ENCODE results near the gene DEF6.
"Not testable (repeated sequence)": the region's sequence is repeated elsewhere in the genome, so short reads cannot be mapped to it uniquely, and the experiment has no call there.

The DEF6 gene

GRCh38 chr6:35280903-35281302 lies 16.7 kb upstream of the DEF6 start:
- no peak for DNase-seq

- no peak for DNase-seq
Observed at GRCh38 chr6:35282472-35282871, 15.1 kb upstream of the DEF6 start.

GRCh38 chr6:35283361-35283760 lies 14.3 kb upstream of the DEF6 start:
- no peak for DNase-seq

- no peak for DNase-seq
Observed at GRCh38 chr6:35287671-35288396, 9.8 kb upstream of the DEF6 start.

DNA sequence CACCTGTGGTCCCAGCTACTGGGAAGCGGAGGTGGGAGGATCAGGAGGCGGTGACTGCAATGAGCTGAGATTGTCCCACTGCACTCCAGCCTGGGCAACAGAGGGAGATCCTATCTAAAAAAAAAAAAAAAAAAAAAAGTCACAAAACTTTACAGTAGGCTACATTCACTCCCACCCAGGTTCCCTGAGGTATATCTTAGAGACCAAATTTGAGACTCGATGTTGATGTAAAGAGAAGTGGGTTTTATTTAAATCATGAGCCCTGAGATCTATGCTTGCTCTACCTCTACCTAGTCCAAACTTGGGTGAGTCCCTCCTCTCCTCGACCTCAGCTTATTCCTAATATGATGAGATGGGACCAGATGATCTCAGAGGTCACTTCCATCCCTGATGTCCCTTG lies 8.8 kb upstream of the DEF6 start:
- no peak for DNase-seq

DNA sequence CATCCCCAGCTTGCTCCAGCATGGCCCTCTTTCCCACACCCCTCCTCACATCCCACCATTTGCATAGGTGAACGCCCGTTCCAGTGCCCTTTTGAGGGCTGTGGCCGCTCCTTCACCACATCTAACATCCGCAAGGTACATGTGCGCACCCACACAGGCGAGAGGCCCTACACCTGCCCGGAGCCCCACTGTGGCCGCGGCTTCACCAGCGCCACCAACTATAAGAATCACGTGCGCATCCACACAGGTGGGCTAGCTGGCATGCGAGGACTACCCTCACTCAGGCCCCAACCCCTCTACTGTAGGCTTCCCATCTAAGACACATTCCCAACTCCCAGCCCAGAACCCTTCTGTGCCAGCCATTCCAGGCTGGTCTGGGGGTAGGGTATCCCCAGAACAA lies 6.1 kb upstream of the DEF6 start:
- DNase-seq, result no peak

DNA sequence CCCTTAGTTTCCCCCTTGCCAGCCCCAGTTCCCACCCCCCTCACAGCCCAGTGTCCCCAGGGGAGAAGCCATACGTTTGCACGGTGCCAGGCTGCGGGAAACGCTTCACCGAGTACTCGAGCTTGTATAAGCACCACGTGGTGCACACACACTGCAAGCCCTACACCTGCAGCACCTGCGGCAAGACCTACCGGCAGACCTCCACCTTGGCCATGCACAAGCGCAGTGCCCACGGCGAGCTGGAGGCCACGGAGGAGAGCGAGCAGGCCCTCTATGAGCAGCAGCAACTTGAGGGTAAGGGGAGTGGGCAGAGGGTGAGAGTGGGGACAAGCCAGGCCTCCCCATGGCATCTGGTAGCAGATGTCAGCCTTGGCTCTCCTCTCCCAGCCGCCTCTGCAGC lies 5.1 kb upstream of the DEF6 start:
- DNase-seq, result no peak

DNA sequence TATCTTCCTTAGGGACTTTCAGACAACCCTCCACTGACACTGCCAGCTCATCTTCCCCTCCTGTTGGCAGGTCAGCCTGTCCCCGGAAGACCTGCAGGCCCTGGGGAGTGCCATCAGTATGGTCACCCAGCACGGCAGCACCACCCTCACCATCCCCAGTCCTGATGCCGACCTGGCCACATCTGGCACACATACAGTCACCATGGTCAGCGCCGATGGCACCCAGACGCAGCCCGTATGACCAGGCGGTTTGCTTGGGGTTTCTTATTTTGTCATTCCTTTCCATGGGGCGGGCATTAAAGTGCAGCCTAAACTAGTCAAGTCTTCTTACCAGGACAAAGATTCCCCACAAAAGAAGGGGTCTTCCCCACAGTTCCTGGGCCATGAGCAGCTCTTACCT lies 3.9 kb upstream of the DEF6 start:
- no peak for DNase-seq

DNA sequence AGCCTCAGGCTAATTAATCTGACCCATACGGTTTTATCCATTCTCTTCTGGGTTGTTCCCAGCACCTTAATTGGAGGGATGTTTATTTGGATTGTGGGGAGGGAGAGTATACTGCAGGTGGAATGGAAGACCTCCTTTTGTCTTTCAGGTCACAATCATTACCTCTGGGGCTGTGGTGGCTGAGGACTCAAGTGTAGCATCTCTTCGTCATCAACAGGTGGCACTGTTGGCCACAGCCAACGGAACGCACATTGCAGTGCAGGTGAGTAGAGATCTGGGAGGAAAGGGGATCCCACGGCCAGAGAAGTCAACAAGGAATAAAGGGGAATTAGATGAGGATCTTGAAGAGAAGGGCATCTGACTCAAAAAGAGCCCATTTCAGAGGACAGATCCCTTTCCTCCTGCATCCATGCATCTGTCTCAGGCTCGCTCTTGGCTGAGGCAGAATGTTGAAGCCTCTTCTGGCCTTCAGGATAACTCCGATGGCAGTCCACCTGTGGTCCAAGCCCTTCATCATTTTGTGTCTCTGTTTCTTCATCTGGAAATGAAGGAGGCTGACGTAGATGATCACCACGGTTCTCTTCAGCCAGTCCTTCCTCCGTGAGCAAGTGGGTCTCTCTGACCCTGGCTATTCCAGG lies 3.2 kb upstream of the DEF6 start:
- DNase-seq, result peak; percentile 71

GRCh38 chr6:35295036-35295435 lies 2.6 kb upstream of the DEF6 start:
- DNase-seq, result no peak

DNA sequence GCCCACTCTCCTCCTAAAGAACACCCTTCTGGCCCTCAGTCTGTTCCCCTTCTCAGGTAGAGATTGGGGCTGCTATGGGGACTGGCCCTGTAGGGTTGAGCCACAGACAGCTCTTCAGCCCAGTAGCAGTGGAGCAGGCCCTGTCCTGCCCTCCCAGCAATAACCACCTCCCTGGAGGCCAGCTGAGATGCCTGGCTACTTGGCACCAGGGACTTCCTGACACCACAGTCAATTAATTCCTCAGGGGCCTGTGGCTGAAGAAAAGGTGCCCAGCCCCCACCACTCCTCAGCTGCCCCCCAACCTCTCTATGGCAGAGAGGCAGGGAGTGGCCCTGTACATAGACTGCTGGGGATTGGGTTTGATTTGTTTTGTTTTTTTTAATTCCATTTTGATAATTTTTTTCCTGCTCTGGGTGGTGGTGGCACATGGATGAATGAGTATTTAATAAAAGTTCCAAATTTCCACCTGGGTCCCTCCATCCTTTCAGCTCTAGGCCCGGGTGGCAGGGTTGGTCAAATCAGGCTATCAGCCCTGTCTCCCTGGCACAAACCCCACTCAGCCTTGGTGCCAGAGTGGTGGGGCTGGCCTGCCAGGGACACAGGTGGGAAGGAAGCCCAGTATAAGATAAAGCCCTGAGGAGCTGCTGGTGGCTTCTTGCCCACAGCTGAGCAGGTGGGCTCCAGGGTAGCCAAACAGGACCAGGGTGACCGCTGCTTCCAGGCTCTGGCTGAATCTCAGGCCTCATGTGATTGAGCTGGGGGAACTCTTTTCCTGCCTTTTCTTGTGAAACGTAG lies 1.9 kb upstream of the DEF6 start:
- no peak for DNase-seq

DNA sequence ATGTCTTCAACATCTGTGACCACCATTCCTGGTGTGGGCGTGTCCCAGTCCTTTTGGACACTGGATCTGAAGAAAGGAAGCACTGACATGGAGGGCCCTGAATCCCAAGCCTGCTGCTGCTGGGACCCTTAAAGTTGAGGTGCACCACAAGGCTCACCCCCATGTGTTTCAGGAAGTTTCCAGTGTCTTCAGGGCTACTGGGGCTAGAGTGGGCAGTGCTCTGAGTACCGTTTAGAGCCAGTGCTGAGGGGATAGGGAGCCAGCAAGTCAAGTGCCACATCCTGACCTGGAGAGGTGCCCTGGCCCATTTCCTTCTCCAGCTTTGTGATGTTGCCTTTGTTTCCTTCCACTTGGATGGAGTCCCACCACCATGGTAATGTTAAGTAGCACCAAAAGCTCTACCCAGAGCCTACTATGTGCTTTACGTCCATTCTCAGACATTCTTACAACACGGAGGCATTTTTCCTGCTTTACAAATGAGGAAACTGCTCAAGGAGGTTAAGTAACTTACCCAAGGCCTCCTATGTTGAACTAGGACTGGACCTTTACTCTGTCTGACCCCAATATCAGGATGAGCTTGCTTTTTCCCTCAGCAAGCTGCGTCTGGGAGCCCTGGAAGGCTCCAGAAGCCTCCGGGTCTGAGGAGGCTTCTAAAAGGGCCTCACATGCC lies 552 bp upstream of the DEF6 start:
- DNase-seq, result no peak

GRCh38 chr6:35298625-35299140 lies 1.1 kb downstream of the DEF6 start:
- peak; percentile 48 for DNase-seq

DNA sequence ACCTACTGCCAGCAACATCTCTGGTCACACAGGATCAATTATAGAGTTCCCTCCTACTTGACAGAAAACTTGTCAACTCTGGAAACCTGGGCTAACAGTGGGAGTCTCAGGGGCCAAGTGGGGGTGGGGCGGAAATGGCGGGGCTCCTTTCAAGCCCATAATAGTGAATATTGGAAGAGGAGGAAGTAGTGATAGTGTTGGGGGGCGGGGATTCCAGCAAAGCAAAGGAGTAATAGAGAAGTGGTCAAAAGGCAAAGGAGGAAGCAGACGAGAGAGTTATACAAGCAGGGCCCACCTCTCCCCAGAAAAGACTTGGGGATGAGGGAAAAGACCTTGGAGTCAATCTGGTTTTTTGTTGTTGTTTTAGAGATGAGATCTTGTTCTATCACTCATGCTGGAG lies 2.1 kb downstream of the DEF6 start:
- peak; percentile 72 for DNase-seq

DNA sequence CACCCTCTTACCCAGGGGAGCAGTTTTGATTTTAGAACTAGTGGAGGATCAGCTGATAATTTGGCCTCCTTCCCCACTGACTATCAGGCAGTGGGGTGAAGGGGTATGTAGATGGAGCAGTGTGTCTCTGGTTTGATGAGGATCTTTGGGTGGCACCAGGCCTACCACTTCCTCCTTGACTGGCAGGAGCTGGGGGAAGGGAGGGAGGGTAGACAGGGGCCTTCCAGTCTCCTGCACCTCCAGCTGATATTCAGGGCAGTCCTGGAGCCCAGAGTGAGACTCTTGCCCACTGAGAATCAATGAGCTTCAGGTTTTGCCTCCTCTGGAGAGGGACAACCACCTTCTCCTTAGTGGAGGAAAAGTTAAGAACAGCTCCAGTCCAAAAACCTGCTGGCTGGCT lies 3.2 kb downstream of the DEF6 start:
- DNase-seq, result peak; percentile 78

- DNase-seq, result peak; percentile 92
Observed at GRCh38 chr6:35302604-35303241, 5.1 kb downstream of the DEF6 start.

DNA sequence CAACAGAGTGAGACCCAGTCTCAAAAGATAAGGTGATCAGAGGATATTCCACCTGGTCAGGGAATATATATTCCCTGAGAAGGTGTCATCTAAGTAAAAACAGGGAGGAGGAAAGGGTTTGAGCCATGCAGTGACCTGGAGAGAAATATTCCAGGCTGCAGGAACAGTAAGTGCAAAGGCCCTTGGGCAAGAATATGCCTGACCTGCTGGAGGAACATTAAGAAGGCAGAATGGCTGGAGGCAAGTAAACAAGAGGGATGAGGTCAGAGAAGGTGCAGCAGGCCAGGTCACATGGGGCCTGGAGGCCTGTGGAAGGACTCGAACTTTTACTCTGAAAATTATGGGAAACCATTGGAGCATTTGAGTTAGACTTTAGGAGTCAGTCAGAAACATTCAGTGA lies 6.7 kb downstream of the DEF6 start:
- no peak for DNase-seq

- peak; percentile 53 for DNase-seq
Observed at GRCh38 chr6:35305117-35305516, 7.5 kb downstream of the DEF6 start.

- DNase-seq, result not testable (repeated sequence)
Observed at GRCh38 chr6:35307138-35307537, 9.5 kb downstream of the DEF6 start.

DNA sequence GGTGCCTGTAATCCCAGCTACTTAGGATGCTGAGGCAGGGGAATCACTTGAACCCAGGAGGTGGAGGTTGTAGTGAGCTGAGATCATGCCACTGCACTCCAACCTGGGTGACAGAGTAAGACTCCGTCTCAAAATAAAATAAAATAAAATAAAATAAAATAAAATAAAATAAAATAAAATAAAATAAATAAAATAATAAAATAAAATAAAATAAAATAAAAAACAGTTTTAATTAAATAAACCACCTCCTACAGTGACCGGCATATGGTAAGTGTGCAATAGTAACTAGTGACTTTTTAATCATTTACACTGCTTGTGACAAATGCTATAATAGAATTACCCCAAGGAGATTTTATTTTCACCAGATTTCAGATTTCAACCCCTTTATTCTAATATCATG lies 10.9 kb downstream of the DEF6 start:
- not testable (repeated sequence) for DNase-seq

DNA sequence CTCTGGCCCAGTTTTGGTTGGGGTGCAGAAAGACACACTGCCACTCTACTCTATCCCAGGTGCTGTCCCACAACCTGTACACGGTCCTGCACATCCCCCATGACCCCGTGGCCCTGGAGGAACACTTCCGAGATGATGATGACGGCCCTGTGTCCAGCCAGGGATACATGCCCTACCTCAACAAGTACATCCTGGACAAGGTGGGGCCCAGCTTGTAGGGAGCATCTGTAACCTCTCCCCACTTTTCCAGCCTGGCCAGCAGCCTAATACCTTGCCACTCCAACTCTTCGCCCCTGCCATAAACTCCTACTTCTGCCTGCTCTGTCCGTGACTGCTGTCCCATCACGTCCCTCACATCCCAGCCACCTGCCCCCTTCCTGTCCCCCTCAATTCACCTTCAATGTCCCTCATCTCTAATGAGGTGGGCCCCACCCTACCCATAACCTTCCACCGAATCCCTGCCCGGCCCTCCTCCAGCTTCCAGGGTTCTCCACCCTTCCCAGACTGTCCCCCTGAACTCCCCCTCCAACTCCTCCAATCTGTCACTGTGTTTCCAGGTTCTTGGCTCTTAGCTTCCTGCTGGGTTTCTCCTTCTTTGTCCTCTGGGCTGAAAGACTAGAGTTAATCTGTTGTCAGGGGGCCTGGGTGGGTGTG lies 12.1 kb downstream of the DEF6 start:
- DNase-seq, result no peak

DNA sequence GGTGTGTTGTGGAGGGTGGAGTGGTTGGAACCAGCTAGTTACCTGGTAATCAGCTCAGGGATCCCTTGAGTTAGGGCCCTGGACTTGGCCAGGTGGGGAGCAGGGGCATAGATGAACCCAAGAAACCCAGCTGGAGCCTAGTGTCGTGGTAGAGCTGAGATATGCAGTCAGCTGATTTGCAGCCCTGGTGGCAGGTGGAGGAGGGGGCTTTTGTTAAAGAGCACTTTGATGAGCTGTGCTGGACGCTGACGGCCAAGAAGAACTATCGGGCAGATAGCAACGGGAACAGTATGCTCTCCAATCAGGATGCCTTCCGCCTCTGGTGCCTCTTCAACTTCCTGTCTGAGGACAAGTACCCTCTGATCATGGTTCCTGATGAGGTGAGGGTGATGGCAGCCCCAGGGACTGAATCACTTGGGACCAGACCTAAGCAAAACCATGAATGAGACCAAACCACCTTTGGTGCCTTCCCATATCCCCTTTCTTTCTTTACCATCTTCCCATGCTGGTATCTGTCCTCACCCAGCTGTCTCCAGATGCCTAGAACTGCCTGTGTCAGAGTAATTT lies 12.7 kb downstream of the DEF6 start:
- peak; percentile 61 for DNase-seq
